ENCODE data around the gene TMEM205. TPM values are rescaled to one million over a fixed set of nuclear protein-coding genes. Genes with fewer than 3 reads are reported as not detected.

Gene TMEM205
- total and polyA plus RNA-seq, 2 of the 8 experiments (the other 6 are each of a cell fraction or from before 2014, with no cell fraction given) = 73.5 to 423 TPM

GRCh38 chr19:11322269-11323024 is 23.6 kb downstream of the TMEM205 start:
- no peak overlapping the region for H2BK120ac ChIP-seq (replicated peaks; ENCODE audit: low read depth, low read length)
- CTCF ChIA-PET (ENCODE audit: partially characterized antibody) = interaction anchor here (0.7 to 2.7 kb wide), 17 partner anchors 9 to 130 kb away, joined by 3 to 13 read pairs (median 4); partner anchors contain the start of genes ODAD3, PRKCSH, RAB3D and TSPAN16
- H3K79me2 ChIP-seq (ENCODE audit: control insufficient read depth in 1 of 2, insufficient read depth in 2 of 2, low read length in 2 of 2) = no peaks in the 10 kb centered on the region
- no peak overlapping the region for H3K4me3 ChIP-seq (ENCODE audit: extremely low read depth in 1 of 4, insufficient read depth in 2 of 4, low read depth in 3 of 4, low read length in 4 of 4)
- WGBS, 2 experiments (ENCODE audit: extremely low coverage in 1 of 2, insufficient coverage in 1 of 2, insufficient read length in 1 of 2, insufficient replicate concordance in 2 of 2, low coverage in 1 of 2, low lambda C conversion rate in 2 of 2, missing lambda C conversion rate in 1 of 2) = 75% methylated on average over 7 of the region's 7 CpGs; no CpG with 5 or more reads in 1 of the 2 experiments
- no peak overlapping the region for H3K18ac ChIP-seq (ENCODE audit: extremely low read depth, low read length)
- no peak overlapping the region for H3K4ac ChIP-seq (replicated peaks; ENCODE audit: insufficient read length, low read depth, low read length)
- DNase-seq (ENCODE audit: low read depth in 1 of 2, low spot score in 2 of 2) (no peak), FAIRE-seq (no peak)
- H3K4me2 ChIP-seq (ENCODE audit: insufficient read depth in 1 of 2, low read depth in 2 of 2, low read length in 2 of 2) = no peak overlapping the region
- no peaks in the 10 kb centered on the region for H3K23me2 ChIP-seq (ENCODE audit: low read depth, low read length)
- H2AK5ac ChIP-seq (ENCODE audit: low read depth, low read length) = no peak overlapping the region
- H4K8ac ChIP-seq (ENCODE audit: extremely low read depth, insufficient read depth, low read length) = no peak overlapping the region
- no peaks in the 10 kb centered on the region for H3K79me1 ChIP-seq (ENCODE audit: low read depth, low read length)
- no peak overlapping the region for H2BK15ac ChIP-seq (ENCODE audit: low read length)
- no peaks in the 10 kb centered on the region for H3K27me3 ChIP-seq (replicated peaks in 1 of 4; ENCODE audit: control insufficient read depth in 3 of 4, extremely low read depth in 1 of 4, insufficient read depth in 3 of 4, low read length in 3 of 4)
- no peaks in the 10 kb centered on the region for H3K9me3 ChIP-seq (ENCODE audit: insufficient read depth in 2 of 2, low read depth in 1 of 2, low read length in 1 of 2)
- no peak overlapping the region for H3K14ac ChIP-seq (ENCODE audit: insufficient read length)
- no peak overlapping the region for H4K5ac ChIP-seq (ENCODE audit: insufficient read length, low read depth, low read length)
- H4K91ac ChIP-seq (replicated peaks; ENCODE audit: insufficient read length, low read length) = no peak overlapping the region
- H2BK20ac ChIP-seq (ENCODE audit: low read length) = no peak overlapping the region
- POLR2A ChIA-PET (ENCODE audit: partially characterized antibody) = interaction anchor here (0.5 to 2.7 kb wide), 4 partner anchors 10 to 185 kb away, joined by 3 to 5 read pairs (median 4); no protein-coding TSS in a partner anchor
- H3K56ac ChIP-seq (replicated peaks; ENCODE audit: insufficient read length, low read depth, low read length) = no peak overlapping the region
- no peaks in the 10 kb centered on the region for H4K20me1 ChIP-seq (replicated peaks in 1 of 2; ENCODE audit: control insufficient read depth in 1 of 2, insufficient read depth in 2 of 2, low read length in 2 of 2)
- no peak overlapping the region for H2AFZ ChIP-seq (ENCODE audit: low read length)
- H3K4me1 ChIP-seq (replicated peaks in 1 of 4; ENCODE audit: control insufficient read depth in 3 of 4, insufficient read depth in 4 of 4, low read length in 3 of 4) = peaks cover 0 to 5% (median 0%) of the 10 kb centered on the region in 4 experiments; a peak in 3 of 7 replicates
- no peak overlapping the region for H3K9ac ChIP-seq (replicated peaks in 1 of 4; ENCODE audit: extremely low read depth in 1 of 4, low read depth in 3 of 4, low read length in 3 of 4)
- H3K27ac ChIP-seq (ENCODE audit: low read depth, low read length) = no peak overlapping the region
- H2BK12ac ChIP-seq (ENCODE audit: low read depth, low read length) = no peak overlapping the region
- no peak overlapping the region for H3K23ac ChIP-seq (ENCODE audit: insufficient read length)
- H2BK5ac ChIP-seq (ENCODE audit: low read depth, low read length) = no peak overlapping the region
- H3K36me3 ChIP-seq (ENCODE audit: control insufficient read depth in 2 of 4, insufficient read depth in 4 of 4, low read length in 3 of 4) = no peaks in the 10 kb centered on the region
- no peak for TF ChIP-seq EZH2 (IDR thresholded peaks at IDR 0.05; ENCODE audit: low read depth, low read length, severe bottlenecking)
- TF ChIP-seq CTCF (IDR thresholded peaks at IDR 0.05; ENCODE audit: control extremely low read depth in 1 of 3, insufficient read depth in 1 of 3, low read depth in 1 of 3, low read length in 3 of 3) = no peak
- no peak for TF ChIP-seq YY1 (IDR thresholded peaks at IDR 0.05; ENCODE audit: low read depth, low read length)
- no peak for TF ChIP-seq BRCA1 (IDR thresholded peaks at IDR 0.05; ENCODE audit: low read depth, low read length)
- no peak for TF ChIP-seq PHF8 (conservative IDR thresholded peaks at IDR 0.05; ENCODE audit: low read depth, low read length)
- TF ChIP-seq TAF7 (optimal IDR thresholded peaks at IDR 0.05; ENCODE audit: borderline replicate concordance, low read depth, low read length) = no peak
- TF ChIP-seq CHD2 (IDR thresholded peaks at IDR 0.05; ENCODE audit: low read length) = no peak
- TF ChIP-seq, protein P1, sequence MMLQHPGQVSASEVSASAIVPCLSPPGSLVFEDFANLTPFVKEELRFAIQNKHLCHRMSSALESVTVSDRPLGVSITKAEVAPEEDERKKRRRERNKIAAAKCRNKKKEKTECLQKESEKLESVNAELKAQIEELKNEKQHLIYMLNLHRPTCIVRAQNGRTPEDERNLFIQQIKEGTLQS (IDR thresholded peaks at IDR 0.05; ENCODE audit: insufficient read depth, low read depth, low read length) = no peak
- no peak for TF ChIP-seq TAF1 (IDR thresholded peaks at IDR 0.05; ENCODE audit: low read depth, low read length)
